Measurements from ENCODE around the gene BET1.

DNA sequence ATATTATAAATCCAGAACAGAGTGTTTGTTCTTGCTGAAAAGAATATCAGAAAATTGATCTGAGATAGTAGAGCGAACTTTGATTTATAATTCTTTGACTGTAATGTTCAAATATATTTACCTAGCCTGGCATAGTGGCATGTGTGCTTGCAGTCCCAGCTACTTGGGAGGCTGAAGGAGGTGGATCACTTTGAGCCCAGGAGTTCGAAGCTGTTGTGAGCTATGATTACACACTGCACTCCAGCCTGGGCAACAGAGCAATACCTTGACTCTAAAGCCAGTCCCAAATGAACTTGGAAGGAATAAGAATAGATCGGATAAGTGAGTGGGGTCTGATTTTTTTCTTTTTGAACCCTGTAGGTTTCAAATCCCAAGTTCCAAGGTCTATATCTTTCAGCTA lies 59.1 kb downstream of the BET1 start:
- TF ChIP-seq, protein P1, sequence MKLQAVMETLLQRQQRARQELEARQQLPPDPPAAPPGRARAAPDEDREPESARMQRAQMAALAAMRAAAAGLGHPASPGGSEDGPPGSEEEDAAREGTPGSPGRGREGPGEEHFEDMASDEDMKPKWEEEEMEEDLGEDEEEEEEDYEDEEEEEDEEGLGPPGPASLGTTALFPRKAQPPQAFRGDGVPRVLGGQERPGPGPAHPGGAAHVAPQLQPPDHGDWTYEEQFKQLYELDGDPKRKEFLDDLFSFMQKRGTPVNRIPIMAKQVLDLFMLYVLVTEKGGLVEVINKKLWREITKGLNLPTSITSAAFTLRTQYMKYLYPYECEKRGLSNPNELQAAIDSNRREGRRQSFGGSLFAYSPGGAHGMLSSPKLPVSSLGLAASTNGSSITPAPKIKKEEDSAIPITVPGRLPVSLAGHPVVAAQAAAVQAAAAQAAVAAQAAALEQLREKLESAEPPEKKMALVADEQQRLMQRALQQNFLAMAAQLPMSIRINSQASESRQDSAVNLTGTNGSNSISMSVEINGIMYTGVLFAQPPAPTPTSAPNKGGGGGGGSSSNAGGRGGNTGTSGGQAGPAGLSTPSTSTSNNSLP (IDR thresholded peaks at IDR 0.05; ENCODE audit: borderline replicate concordance, low read depth, low read length) = no peak
- TF ChIP-seq, protein P2, sequence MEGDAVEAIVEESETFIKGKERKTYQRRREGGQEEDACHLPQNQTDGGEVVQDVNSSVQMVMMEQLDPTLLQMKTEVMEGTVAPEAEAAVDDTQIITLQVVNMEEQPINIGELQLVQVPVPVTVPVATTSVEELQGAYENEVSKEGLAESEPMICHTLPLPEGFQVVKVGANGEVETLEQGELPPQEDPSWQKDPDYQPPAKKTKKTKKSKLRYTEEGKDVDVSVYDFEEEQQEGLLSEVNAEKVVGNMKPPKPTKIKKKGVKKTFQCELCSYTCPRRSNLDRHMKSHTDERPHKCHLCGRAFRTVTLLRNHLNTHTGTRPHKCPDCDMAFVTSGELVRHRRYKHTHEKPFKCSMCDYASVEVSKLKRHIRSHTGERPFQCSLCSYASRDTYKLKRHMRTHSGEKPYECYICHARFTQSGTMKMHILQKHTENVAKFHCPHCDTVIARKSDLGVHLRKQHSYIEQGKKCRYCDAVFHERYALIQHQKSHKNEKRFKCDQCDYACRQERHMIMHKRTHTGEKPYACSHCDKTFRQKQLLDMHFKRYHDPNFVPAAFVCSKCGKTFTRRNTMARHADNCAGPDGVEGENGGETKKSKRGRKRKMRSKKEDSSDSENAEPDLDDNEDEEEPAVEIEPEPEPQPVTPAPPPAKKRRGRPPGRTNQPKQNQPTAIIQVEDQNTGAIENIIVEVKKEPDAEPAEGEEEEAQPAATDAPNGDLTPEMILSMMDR (IDR thresholded peaks at IDR 0.05 in 2 of 3, conservative IDR thresholded peaks at IDR 0.05 in 1 of 3; ENCODE audit: insufficient read depth in 2 of 3, low read depth in 1 of 3, low read length in 3 of 3) = no peak
- no peak for TF ChIP-seq POLR3G (IDR thresholded peaks at IDR 0.05; ENCODE audit: extremely low read depth, insufficient read length, insufficient replicate concordance)
- TF ChIP-seq ARNT (IDR thresholded peaks at IDR 0.05) = no peak
- TF ChIP-seq CHD2 (IDR thresholded peaks at IDR 0.05; ENCODE audit: low read depth, low read length) = no peak
- no peak for TF ChIP-seq PHB2 (IDR thresholded peaks at IDR 0.05; ENCODE audit: low read depth)
- no peak for TF ChIP-seq TAF15 (IDR thresholded peaks at IDR 0.05; ENCODE audit: low read depth, low read length)
- TF ChIP-seq HEY1 (CRISPR knock-in tag; IDR thresholded peaks at IDR 0.05; ENCODE audit: borderline replicate concordance) = no peak
- TF ChIP-seq, protein P3, sequence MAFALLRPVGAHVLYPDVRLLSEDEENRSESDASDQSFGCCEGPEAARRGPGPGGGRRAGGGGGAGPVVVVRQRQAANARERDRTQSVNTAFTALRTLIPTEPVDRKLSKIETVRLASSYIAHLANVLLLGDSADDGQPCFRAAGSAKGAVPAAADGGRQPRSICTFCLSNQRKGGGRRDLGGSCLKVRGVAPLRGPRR (CRISPR knock-in tag; IDR thresholded peaks at IDR 0.05) = no peak
- TF ChIP-seq, protein P4, sequence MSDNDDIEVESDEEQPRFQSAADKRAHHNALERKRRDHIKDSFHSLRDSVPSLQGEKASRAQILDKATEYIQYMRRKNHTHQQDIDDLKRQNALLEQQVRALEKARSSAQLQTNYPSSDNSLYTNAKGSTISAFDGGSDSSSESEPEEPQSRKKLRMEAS (CRISPR knock-in tag; IDR thresholded peaks at IDR 0.05) = no peak
